HUES48 (cell line): ENCODE measurements around the gene RAB7A.
"Not testable (repeated sequence)": the region's sequence is repeated elsewhere in the genome, so short reads cannot be mapped to it uniquely, and the experiment has no call there.

Experiments used
- H3K27ac ChIP-seq: one replicate; pipeline ENCODE4 v1.7.0; 2013; ENCODE audit warnings: low read depth, low read length, inconsistent platforms
- H3K27me3 ChIP-seq: 2 replicates; pipeline ENCODE4 v1.6.1; 2013; ENCODE audit warnings: mild to moderate bottlenecking, low read length; ENCODE audit not compliant: control insufficient read depth, insufficient read depth
- H3K36me3 ChIP-seq: 2 replicates; pipeline ENCODE4 v1.6.1; 2013; ENCODE audit warnings: low read length; ENCODE audit not compliant: control insufficient read depth, insufficient read depth
- H3K4me1 ChIP-seq: 2 replicates; pipeline ENCODE4 v1.6.1; 2013; ENCODE audit warnings: mild to moderate bottlenecking, low read length; ENCODE audit not compliant: control insufficient read depth, insufficient read depth
- H3K4me3 ChIP-seq: 2 replicates; pipeline ENCODE4 v1.5.1; 2013; ENCODE audit warnings: mild to moderate bottlenecking, low read depth, low read length
- H3K9ac ChIP-seq: 2 replicates; pipeline ENCODE4 v1.6.1; 2013; ENCODE audit warnings: mild to moderate bottlenecking, low read depth, low read length, moderate library complexity
- H3K9me3 ChIP-seq: 2 replicates; pipeline ENCODE4 v1.6.1; 2013; ENCODE audit warnings: low read length; ENCODE audit not compliant: control insufficient read depth, insufficient read depth

RAB7A gene

DNA sequence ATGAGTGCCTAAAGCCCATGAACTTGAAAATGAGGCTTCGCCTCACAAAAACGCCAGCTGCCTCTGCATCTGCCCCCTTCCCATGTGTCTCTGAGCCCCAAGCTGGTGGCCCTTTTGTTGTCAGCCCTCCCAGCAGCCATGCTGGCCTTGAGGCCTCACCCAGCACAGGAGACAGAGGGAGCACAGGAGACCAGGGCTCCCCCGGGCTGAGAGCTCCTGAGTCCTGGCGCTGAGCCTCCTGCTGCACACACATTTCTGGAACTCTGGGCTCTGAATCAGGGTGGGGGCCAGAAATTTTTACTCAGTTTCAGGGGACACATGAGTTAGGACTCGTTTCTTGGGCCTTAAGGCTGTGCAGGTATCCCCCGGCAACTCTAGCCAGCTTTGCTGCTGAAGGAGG lies 97.0 kb downstream of the RAB7A start:
- Histone ChIP-seq H3K9ac (no peak overlapping the region), H3K9me3 (no peaks in the 10 kb centered on the region), H3K27ac (no peak overlapping the region), H3K4me3 (no peak overlapping the region), H3K36me3 (peaks cover 5% of the 10 kb centered on the region; the same call in 1 of the 2 replicates), H3K4me1 (no peaks in the 10 kb centered on the region), H3K27me3 (no peaks in the 10 kb centered on the region)

DNA sequence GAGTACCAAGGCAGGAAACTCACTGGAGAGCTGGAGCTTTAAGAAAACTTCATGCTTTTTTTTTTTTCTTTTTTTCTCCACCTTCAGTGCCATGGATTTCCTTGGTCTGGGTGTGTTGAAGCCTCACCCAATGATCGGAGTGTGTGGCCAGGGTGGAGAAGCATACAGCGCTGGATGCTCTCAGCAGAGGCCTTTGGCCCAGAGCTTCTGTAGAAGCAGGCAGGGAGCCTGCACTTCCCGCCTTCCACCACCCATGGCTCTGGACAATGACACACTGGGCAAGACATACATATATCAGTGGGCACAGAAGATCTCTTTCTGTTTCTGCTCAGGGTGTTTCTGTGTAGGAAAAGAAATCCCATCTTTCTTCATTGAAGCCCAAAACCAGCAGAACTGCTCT lies 97.6 kb downstream of the RAB7A start:
- Histone ChIP-seq H3K9ac (no peak overlapping the region), H3K4me3 (no peak overlapping the region), H3K4me1 (no peaks in the 10 kb centered on the region), H3K9me3 (no peaks in the 10 kb centered on the region), H3K27ac (no peak overlapping the region), H3K36me3 (no peaks in the 10 kb centered on the region), H3K27me3 (no peaks in the 10 kb centered on the region)

DNA sequence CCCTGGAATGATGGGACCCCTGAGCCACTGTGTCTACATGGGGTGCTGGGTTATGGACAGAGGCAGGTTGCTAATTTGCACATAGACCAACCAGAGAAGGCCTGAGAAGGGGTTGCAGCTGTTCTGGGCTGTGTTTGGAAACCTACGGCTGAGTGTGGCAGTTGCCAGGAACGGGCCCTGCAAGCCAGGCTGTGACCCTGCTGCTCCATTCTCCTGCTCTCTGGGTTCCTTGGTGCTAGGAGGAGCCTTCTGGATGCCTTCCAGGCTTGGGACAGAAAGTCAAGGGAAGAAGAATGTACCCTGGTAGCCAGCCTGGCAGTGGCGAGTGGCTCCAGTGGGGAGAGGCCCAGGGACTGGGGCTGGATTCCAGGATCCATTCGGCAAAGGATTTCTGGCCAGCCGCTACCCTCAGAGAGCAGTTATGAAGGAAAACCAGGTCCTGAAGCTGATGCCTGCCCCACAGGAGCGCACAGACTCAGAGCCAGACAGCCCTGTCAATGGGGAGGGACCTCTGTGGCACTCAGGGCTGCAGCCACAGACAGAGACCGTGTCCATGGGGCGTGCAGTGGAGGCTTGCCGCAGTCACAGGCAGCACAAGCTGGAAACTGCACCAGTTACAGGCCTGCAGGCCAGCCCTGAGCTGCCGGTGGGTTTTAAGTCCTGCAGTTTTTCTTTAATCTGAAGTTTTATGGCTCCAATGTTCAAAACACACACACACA lies 98.3 kb downstream of the RAB7A start:
- no peak overlapping the region for H3K9ac ChIP-seq
- no peaks in the 10 kb centered on the region for H3K36me3 ChIP-seq
- H3K27ac ChIP-seq: no peak overlapping the region
- H3K4me1 ChIP-seq: no peaks in the 10 kb centered on the region
- no peak overlapping the region for H3K4me3 ChIP-seq
- no peaks in the 10 kb centered on the region for H3K27me3 ChIP-seq
- H3K9me3 ChIP-seq: no peaks in the 10 kb centered on the region

DNA sequence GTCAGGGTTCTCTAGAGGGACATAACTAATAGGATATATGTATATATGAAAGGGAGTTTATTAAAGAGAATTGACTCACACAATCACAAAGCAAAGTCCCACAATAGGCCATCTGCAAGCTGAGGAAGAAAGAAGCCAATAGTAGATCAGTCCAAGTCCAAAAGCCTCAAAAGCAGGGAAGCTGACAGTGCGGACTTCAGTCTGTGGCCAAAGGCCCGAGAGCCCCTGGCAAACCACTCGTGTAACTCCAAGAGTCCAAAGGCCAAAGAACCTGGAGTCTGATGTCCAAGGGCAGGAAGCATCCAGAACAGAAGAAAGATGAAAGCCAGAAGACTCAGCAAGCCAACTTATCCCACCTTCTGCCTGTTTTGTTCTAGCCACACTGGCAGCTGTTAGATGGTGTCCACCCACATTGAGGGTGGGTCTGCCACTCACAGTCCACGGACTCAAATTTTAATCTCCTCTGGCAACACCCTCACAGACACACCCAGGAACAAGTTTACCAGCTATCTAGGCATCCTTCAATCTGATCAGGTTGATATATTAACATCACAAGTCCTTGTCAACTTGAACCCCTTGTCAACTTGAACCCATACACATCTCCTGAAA lies 99.2 kb downstream of the RAB7A start:
- H3K9me3 ChIP-seq: no peaks in the 10 kb centered on the region
- H3K27ac ChIP-seq: no peak overlapping the region
- H3K27me3 ChIP-seq: no peaks in the 10 kb centered on the region
- H3K9ac ChIP-seq: no peak overlapping the region
- no peaks in the 10 kb centered on the region for H3K4me1 ChIP-seq
- H3K4me3 ChIP-seq: no peak overlapping the region
- no peaks in the 10 kb centered on the region for H3K36me3 ChIP-seq

DNA sequence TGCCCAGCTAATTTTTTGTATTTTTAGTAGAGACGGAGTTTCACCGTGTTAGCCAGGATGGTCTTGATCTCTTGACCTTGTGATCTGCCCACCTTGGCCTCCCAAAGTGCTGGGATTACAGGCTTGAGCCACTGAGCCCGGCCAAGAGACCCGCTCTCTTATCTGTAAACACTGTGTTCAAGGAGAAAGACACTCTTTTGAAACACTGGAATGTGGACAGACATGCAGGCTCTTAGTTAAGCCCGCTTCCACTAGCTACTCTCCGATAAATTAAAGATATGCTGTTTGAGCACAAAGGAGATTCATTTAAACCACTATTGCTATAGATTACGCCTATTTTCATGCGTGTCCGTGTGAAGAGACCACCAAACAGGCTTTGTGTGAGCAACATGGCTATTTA lies 103.1 kb downstream of the RAB7A start:
- H3K27ac ChIP-seq, H3K9ac ChIP-seq, H3K36me3 ChIP-seq, H3K4me3 ChIP-seq, H3K9me3 ChIP-seq, H3K4me1 ChIP-seq, H3K27me3 ChIP-seq: not testable (repeated sequence)

DNA sequence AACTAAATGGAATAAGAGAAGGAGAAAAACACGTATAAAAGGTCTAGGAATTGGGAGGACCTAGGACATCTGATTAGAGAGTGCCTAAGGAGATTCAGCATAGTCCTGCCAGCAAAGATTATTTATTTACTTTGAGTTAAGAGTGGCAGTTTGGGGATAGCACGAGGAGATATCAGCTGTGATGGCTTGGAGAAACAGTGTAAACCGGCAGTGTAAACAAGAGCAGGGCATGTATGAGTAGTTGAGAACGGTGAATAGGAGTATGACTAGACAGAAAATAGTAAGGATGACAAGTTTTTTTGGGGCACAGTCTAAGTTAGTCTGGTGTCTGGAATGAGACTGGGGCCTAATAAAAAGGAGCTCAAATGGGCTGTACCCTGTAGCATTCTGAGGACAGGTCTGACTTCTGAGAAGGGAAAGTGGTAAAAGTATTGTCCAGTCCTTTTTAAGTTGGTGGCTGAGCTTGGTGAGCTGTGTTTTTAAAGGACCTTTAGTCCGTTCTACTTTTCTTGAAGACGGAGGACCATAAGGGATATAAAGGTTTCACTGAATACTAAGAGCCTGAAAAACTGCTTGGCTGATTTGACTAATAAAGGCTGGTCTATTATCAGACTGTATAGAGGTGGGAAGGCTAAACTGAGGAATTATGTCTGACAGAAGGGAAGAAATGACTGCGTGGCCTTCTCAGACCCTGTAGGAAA lies 104.1 kb downstream of the RAB7A start:
- H3K27ac ChIP-seq, H3K4me3 ChIP-seq, H3K9ac ChIP-seq, H3K9me3 ChIP-seq, H3K27me3 ChIP-seq, H3K36me3 ChIP-seq, H3K4me1 ChIP-seq: not testable (repeated sequence)

DNA sequence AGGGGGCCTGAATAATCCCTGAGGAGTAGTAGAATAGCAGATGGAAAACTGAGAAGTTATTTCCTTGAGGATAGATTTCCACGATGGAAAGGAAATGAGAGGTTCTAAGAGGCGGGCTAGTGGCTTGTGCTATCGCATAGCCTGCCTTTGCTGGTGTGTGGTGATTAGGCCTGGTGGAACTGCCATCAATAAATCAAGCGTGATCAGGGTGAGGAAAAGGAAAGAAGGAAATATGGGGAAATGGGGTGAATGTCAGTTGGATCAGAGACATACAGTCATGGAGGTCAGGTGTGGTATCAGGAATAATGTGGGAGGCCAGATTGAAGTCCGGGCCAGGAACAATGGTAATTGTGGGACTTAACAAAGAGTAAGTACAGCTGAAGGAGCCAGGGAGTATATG lies 104.8 kb downstream of the RAB7A start:
- not testable (repeated sequence) for H3K27ac ChIP-seq

DNA sequence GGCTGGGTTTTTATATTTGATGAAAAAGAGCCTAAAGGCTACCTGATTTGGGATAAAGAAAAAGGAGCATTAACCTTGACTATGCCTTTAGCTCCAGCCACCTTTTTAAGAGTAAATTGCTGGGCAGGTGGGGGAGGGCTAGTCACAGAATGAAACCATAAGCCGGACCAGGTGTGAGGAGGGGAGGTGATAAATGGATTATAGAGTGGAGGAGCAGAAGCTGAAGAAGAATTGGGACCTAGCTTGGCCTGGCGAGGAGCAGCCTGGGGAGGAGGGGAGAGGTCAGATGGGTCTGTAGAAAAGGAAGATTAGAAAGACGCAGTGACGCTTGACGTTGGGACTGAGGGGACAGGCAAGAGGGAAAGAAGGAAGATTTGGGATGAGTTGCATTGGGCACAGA lies 107.0 kb downstream of the RAB7A start:
- H3K4me1 ChIP-seq, H3K36me3 ChIP-seq, H3K27me3 ChIP-seq, H3K27ac ChIP-seq, H3K4me3 ChIP-seq, H3K9ac ChIP-seq, H3K9me3 ChIP-seq: not testable (repeated sequence)

More for the DNA sequence above, 104.8 kb downstream of the RAB7A start:
- not testable (repeated sequence) for H3K9ac ChIP-seq, H3K4me1 ChIP-seq, H3K4me3 ChIP-seq, H3K27me3 ChIP-seq, H3K9me3 ChIP-seq, H3K36me3 ChIP-seq

DNA sequence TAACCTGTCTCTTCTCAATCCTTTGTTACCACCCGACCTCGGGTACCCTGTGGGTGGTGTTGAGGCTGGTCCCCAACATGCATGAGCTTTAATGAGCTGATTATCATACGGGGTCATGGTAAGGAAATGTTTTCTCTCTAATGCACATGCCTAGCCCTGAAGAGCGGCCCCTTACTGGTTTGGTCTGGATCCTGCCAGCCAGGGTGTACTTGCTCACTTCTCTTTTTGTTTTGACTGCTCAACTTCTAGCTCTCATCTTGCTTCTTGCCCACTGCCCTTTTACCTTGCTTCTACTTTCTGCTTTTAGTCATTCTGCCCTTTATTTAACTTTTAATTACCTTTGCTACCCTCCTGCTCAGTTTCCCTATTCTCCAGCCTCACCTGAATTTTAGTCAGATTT lies 109.1 kb downstream of the RAB7A start:
- no peaks in the 10 kb centered on the region for H3K9me3 ChIP-seq
- no peaks in the 10 kb centered on the region for H3K27me3 ChIP-seq
- no peaks in the 10 kb centered on the region for H3K4me1 ChIP-seq
- no peak overlapping the region for H3K4me3 ChIP-seq
- no peak overlapping the region for H3K27ac ChIP-seq
- no peak overlapping the region for H3K9ac ChIP-seq
- no peaks in the 10 kb centered on the region for H3K36me3 ChIP-seq

DNA sequence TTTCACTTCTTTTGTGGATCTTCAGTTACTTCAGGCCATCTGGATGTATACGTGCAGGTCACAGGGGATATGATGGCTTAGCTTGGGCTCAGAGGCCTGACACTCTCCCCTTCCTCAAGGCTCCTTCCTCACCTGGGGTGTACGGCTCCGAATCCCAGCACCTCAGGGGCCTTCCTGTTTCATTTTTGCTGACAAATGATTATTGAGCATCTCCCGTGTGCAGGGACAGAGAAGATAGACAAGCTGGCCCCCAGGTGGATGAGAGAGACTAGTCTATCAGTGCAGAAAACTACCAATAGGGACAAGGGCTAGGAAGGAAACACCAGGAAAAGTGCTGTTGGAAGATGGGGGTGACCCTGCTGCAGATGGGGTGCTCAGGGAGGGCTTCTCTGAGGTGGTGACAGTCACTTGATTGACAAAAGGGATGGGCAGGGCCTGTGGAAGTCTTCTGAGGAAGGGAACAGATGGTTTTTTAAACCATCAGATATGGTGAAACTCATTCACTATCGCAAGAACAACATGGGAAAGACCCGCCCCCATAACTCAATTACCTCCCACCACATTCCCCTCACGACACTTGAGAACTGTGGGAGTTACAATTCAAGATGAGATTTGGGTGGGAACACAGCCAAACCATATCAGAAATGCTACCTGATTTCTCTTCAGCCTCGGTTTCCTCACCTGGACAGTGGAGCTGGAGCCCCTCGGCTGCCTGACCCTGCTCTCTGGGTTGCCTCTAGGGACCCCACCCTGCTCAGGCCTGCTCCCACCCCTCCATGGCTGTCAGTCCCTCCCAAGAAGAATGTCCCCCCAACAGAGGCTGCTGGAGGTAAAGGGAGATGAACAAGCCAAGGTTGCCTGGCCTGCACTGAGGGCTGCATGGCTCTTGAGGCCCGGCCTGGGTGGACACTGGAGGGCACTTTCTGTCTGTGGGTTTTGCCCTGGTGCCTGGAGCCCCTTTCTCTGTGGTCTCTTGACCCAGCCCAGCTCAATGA lies 116.2 kb downstream of the RAB7A start:
- H3K27ac ChIP-seq: no peak overlapping the region
- H3K4me1 ChIP-seq: peaks cover 6% of the 10 kb centered on the region
- no peak overlapping the region for H3K4me3 ChIP-seq
- H3K9me3 ChIP-seq: no peaks in the 10 kb centered on the region
- no peak overlapping the region for H3K9ac ChIP-seq
- no peaks in the 10 kb centered on the region for H3K27me3 ChIP-seq
- H3K36me3 ChIP-seq: no peaks in the 10 kb centered on the region
